Thyroid gland (tissue), 4 donors: ENCODE data around the gene CPNE4. TPM values are rescaled to one million over a fixed set of nuclear protein-coding genes. Genes with fewer than 3 reads are reported as not detected.

ENCODE experiments used
- DNase-seq, 2 donors: peaks; one replicate each; pipeline ENCODE4 v3.0.0-alpha.2; 2019
- H3K27ac ChIP-seq, 3 donors: fragments of 200-600 bp; sonication (generic); 1 replicate in 2 of 3; 2 replicates in 1 of 3; pipeline ENCODE4 v1.5.1; 2016 to 2019; ENCODE audit warnings: mild to moderate bottlenecking in 1 of 3, moderate library complexity in 1 of 3
- H3K27me3 ChIP-seq: fragments of 200-600 bp; sonication (generic); one replicate; pipeline ENCODE4 v1.5.1; 2019
- H3K36me3 ChIP-seq, 2 donors: fragments of 200-600 bp; sonication (generic); one replicate each; pipeline ENCODE4 v1.5.1; 2016 to 2019
- H3K4me1 ChIP-seq, 2 donors: fragments of 200-600 bp; sonication (generic); one replicate each; pipeline ENCODE4 v1.5.1; 2017 to 2019
- H3K4me3 ChIP-seq, 3 donors: fragments of 200-600 bp; sonication (generic); replicated peaks in 1 of 3; 1 replicate in 2 of 3; 2 replicates in 1 of 3; pipeline ENCODE4 v1.5.1; 2016; ENCODE audit warnings: mild to moderate bottlenecking in 1 of 3
- H3K9me3 ChIP-seq: fragments of 200-600 bp; sonication (generic); one replicate; pipeline ENCODE4 v1.5.1; 2017
- POLR2A ChIP-seq, 2 donors: fragments of 450-650 bp; IDR thresholded peaks; one replicate each; pipeline ENCODE4 v1.6.1; 2017; ENCODE audit warnings: antibody characterized with exemption in 2 of 2, mild to moderate bottlenecking in 2 of 2, moderate library complexity in 1 of 2
- WGBS, 2 donors: methylation state at CpG; one replicate each; pipeline ENCODE4 v1.1.5; 2017; 5-methylcytosine and 5-hydroxymethylcytosine counted together
- intact Hi-C: fragments of 100-400 bp; cut with DNase I; formaldehyde crosslinking; loops from one replicate; pipeline ENCODE4 v1.15.1; 2023
- total RNA-seq, 4 donors: library from RNA; depleted of rRNA; stranded (reverse); fragments of >200 nt; gene quantifications; one replicate each; pipeline ENCODE4 v1.2.3, GENCODE V29; 2016
- TF ChIP-seq, protein P1 (sequence below), 6 experiments: fragments of 200-600 bp in 3 of 6; fragments of 450-650 bp in 3 of 6; sonication (generic) in 3 of 6; IDR thresholded peaks; one replicate each; pipeline ENCODE4 v1.5.1; 2016 to 2019; ENCODE audit warnings: antibody characterized with exemption in 6 of 6, mild to moderate bottlenecking in 2 of 6, inconsistent platforms in 1 of 6, moderate library complexity in 1 of 6

CPNE4 gene
- total RNA-seq, 4 donors from 2014 or later = not detected

GRCh38 chr3:131843174-131843573 lies 191.6 kb downstream of the CPNE4 start:
- intact Hi-C loops = no loop called here

GRCh38 chr3:131840156-131840797 lies 194.5 kb downstream of the CPNE4 start:
- intact Hi-C loops = no loop called here
- no peaks in the 10 kb centered on the region for H3K27me3 ChIP-seq
- no peaks in the 10 kb centered on the region for H3K9me3 ChIP-seq
- no peak overlapping the region for H3K27ac ChIP-seq
- H3K36me3 ChIP-seq = no peaks in the 10 kb centered on the region
- no peak overlapping the region for H3K4me3 ChIP-seq
- peak in 1 of 2 donors; percentile 2 for DNase-seq
- H3K4me1 ChIP-seq = no peaks in the 10 kb centered on the region
- 63 to 69% methylated on average over 1 of the region's 1 CpG for WGBS, 2 donors
- TF ChIP-seq POLR2A (IDR thresholded peaks at IDR 0.05) = no peak
- TF ChIP-seq, protein P1, sequence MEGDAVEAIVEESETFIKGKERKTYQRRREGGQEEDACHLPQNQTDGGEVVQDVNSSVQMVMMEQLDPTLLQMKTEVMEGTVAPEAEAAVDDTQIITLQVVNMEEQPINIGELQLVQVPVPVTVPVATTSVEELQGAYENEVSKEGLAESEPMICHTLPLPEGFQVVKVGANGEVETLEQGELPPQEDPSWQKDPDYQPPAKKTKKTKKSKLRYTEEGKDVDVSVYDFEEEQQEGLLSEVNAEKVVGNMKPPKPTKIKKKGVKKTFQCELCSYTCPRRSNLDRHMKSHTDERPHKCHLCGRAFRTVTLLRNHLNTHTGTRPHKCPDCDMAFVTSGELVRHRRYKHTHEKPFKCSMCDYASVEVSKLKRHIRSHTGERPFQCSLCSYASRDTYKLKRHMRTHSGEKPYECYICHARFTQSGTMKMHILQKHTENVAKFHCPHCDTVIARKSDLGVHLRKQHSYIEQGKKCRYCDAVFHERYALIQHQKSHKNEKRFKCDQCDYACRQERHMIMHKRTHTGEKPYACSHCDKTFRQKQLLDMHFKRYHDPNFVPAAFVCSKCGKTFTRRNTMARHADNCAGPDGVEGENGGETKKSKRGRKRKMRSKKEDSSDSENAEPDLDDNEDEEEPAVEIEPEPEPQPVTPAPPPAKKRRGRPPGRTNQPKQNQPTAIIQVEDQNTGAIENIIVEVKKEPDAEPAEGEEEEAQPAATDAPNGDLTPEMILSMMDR (IDR thresholded peaks at IDR 0.05) = no peak

More at GRCh38 chr3:131843174-131843573, 191.6 kb downstream of the CPNE4 start:
- Histone ChIP-seq H3K36me3 (no peaks in the 10 kb centered on the region), H3K9me3 (no peaks in the 10 kb centered on the region), H3K4me1 (no peaks in the 10 kb centered on the region), H3K27me3 (no peaks in the 10 kb centered on the region), H3K4me3 (no peak overlapping the region), H3K27ac (no peak overlapping the region)
- WGBS, 2 donors = 89 to 91% methylated on average over 9 of the region's 9 CpGs
- no peak for TF ChIP-seq POLR2A (IDR thresholded peaks at IDR 0.05)
- DNase-seq = no peak

- no peak for DNase-seq
- TF ChIP-seq, protein P1 (IDR thresholded peaks at IDR 0.05) = no peak
- no peak for TF ChIP-seq POLR2A (IDR thresholded peaks at IDR 0.05)
- H3K36me3 ChIP-seq = no peaks in the 10 kb centered on the region
- 95 to 100% methylated on average over 1 of the region's 1 CpG for WGBS, 2 donors
- H3K27me3 ChIP-seq = no peaks in the 10 kb centered on the region
- no peaks in the 10 kb centered on the region for H3K4me1 ChIP-seq
- no peaks in the 10 kb centered on the region for H3K9me3 ChIP-seq
- intact Hi-C loops = no loop called here
- H3K27ac ChIP-seq = no peak overlapping the region
- H3K4me3 ChIP-seq = no peak overlapping the region
Observed at GRCh38 chr3:131835906-131836305, 198.9 kb downstream of the CPNE4 start.

DNA sequence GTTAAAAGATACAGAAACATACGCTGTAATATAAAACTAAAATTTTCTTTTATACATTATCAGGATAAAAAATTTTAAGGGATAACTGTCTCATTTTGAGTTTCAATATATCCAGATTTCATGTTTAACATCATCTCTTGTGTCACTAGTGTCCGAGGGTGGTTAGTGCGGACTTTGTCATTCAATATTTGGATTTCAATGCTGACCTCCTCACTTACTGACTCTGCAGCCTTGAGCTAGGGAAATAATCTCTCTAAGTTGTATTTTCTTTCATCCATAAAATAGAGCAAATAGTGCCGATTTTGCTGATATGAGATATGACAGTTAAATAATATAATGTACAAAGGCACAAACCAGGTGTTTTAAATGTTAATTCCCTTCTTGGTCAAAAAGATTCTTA lies 203.2 kb downstream of the CPNE4 start:
- no peaks in the 10 kb centered on the region for H3K27me3 ChIP-seq
- H3K4me1 ChIP-seq = no peaks in the 10 kb centered on the region
- H3K27ac ChIP-seq = no peak overlapping the region
- intact Hi-C loops = no loop called here
- H3K9me3 ChIP-seq = no peaks in the 10 kb centered on the region
- DNase-seq = no peak
- no peak overlapping the region for H3K4me3 ChIP-seq
- TF ChIP-seq, protein P1 (IDR thresholded peaks at IDR 0.05) = no peak
- no peak for TF ChIP-seq POLR2A (IDR thresholded peaks at IDR 0.05)
- H3K36me3 ChIP-seq = no peaks in the 10 kb centered on the region
- WGBS, 2 donors = 91 to 95% methylated on average over 4 of the region's 4 CpGs

GRCh38 chr3:131821191-131821762 lies 213.5 kb downstream of the CPNE4 start:
- no peaks in the 10 kb centered on the region for H3K27me3 ChIP-seq
- WGBS, 2 donors = 66 to 74% methylated on average over 3 of the region's 3 CpGs
- no peaks in the 10 kb centered on the region for H3K4me1 ChIP-seq
- no peaks in the 10 kb centered on the region for H3K9me3 ChIP-seq
- H3K36me3 ChIP-seq = no peaks in the 10 kb centered on the region
- intact Hi-C loops = no loop called here
- no peak for DNase-seq
- no peak overlapping the region for H3K4me3 ChIP-seq
- H3K27ac ChIP-seq = no peak overlapping the region
- TF ChIP-seq, protein P1 (IDR thresholded peaks at IDR 0.05) = no peak
- no peak for TF ChIP-seq POLR2A (IDR thresholded peaks at IDR 0.05)
